HepG2 (cell line): Measurements from ENCODE around the gene AQP6. TPM values are rescaled to one million over a fixed set of nuclear protein-coding genes. Genes with fewer than 3 reads are reported as not detected.

ENCODE experiments used
- ATAC-seq: fragments of 200-7000 bp; cut with Tn5 transposase; 3 replicates; pipeline ENCODE4 v1.9.1; 2020; ENCODE audit warnings: mild to moderate bottlenecking, moderate library complexity
- BruUV-seq: library from RNA; stranded (reverse); fragments of 400-500 nt; replicated peaks from 2 replicates; lab custom pipeline; 2021; lab: Mats Ljungman, UMichigan
- CTCF ChIA-PET: fragments of 300-600 bp; formaldehyde crosslinking; extraction: SDS; loops from one replicate; lab custom pipeline; 2021; ENCODE audit warnings: low total read pairs, inconsistent platforms, low intra/inter-chr PET ratio; lab: Yijun Ruan, JAX
- POLR2A ChIA-PET: fragments of 350-600 bp; sonication (Branson Sonifier 250); formaldehyde crosslinking; loops from one replicate; lab custom pipeline; 2020; ENCODE audit warnings: antibody characterized with exemption, inconsistent platforms; lab: Yijun Ruan, JAX
- DNase-seq: peaks from one replicate; pipeline ENCODE4 v3.0.0-alpha.2; 2015; ENCODE audit warnings: low spot score
- FAIRE-seq: peaks from 3 replicates; lab custom pipeline; 2011; peaks lifted over from hg19 to GRCh38; lab: Jason Lieb, UNC
- H2AFZ ChIP-seq: one replicate; pipeline ENCODE4 v1.6.1; 2011; ENCODE audit warnings: low read length, inconsistent platforms
- H3K27ac ChIP-seq: fragments of 300-600 bp; 3 replicates; pipeline ENCODE4 v1.8.0; 2011; ENCODE audit warnings: mixed run types, mild to moderate bottlenecking, mixed read lengths, low read length, inconsistent platforms; ENCODE audit not compliant: insufficient read depth; ENCODE audit errors: extremely low read length
- H3K27me3 ChIP-seq, 2 experiments: fragments of 200-600 bp in 1 of 2; 2 replicates in 1 of 2; 3 replicates in 1 of 2; pipeline versions ENCODE4 v1.6.0 to v1.8.0; 2011; ENCODE audit warnings: low read length in 2 of 2, mild to moderate bottlenecking in 2 of 2, moderate library complexity in 2 of 2, inconsistent platforms in 1 of 2; ENCODE audit not compliant: insufficient read depth in 2 of 2, control insufficient read depth in 1 of 2
- H3K36me3 ChIP-seq, 2 experiments: fragments of 200-600 bp in 1 of 2; replicated peaks in 1 of 2; 2 replicates in 1 of 2; 3 replicates in 1 of 2; pipeline versions ENCODE4 v1.5.1 to v1.8.0; 2011; ENCODE audit warnings: low read length in 2 of 2, inconsistent platforms in 1 of 2; ENCODE audit not compliant: insufficient read depth in 2 of 2, control insufficient read depth in 1 of 2
- H3K4me1 ChIP-seq: 2 replicates; pipeline ENCODE4 v1.5.1; 2012; ENCODE audit warnings: low read length, inconsistent platforms; ENCODE audit not compliant: insufficient read depth
- H3K4me2 ChIP-seq: 2 replicates; pipeline ENCODE4 v1.6.0; 2011; ENCODE audit warnings: low read depth, low read length, inconsistent platforms
- H3K4me3 ChIP-seq, 3 experiments: fragments of 200-600 bp in 1 of 3; sonication (generic), shearing (Covaris generic) in 1 of 3; replicated peaks in 1 of 3; 2 replicates each; pipeline ENCODE4 v1.5.1; 2011 to 2016; ENCODE audit warnings: low read length in 3 of 3, inconsistent platforms in 2 of 3, low read depth in 2 of 3, mild to moderate bottlenecking in 2 of 3, control low read depth in 1 of 3, mixed read lengths in 1 of 3; ENCODE audit not compliant: insufficient read depth in 1 of 3
- H3K79me2 ChIP-seq: one replicate; pipeline ENCODE4 v1.6.1; 2011; ENCODE audit warnings: low read length, inconsistent platforms; ENCODE audit not compliant: insufficient read depth
- H3K9ac ChIP-seq: 2 replicates; pipeline ENCODE4 v1.6.0; 2011; ENCODE audit warnings: mild to moderate bottlenecking, low read depth, low read length, inconsistent platforms; ENCODE audit not compliant: insufficient read depth
- H3K9me3 ChIP-seq: 2 replicates; pipeline ENCODE4 v1.5.1; 2012; ENCODE audit warnings: mild to moderate bottlenecking, low read length
- H4K20me1 ChIP-seq: 2 replicates; pipeline ENCODE4 v1.6.0; 2011; ENCODE audit warnings: inconsistent platforms, mild to moderate bottlenecking, low read length, moderate library complexity; ENCODE audit not compliant: insufficient read depth
- CREBL2 ChIP-seq: sonication (generic); formaldehyde crosslinking; IDR thresholded peaks from 2 replicates; pipeline ENCODE4 v1.8.1; 2023; ENCODE audit warnings: missing genetic modification reagents, mild to moderate bottlenecking, borderline replicate concordance
- GABPB1 ChIP-seq: IDR thresholded peaks from 2 replicates; pipeline ENCODE4 v1.6.1; 2016; ENCODE audit warnings: mild to moderate bottlenecking, missing genetic modification reagents, moderate library complexity, missing compliant biosample characterization
- HDAC1 ChIP-seq: sonication (generic); formaldehyde crosslinking; IDR thresholded peaks from 2 replicates; pipeline ENCODE4 v1.5.1; 2020; ENCODE audit warnings: mild to moderate bottlenecking, missing genetic modification reagents
- PITX1 ChIP-seq: sonication (generic); formaldehyde crosslinking; IDR thresholded peaks from 2 replicates; pipeline ENCODE4 v1.5.1; 2020; ENCODE audit warnings: mild to moderate bottlenecking, missing genetic modification reagents
- POGZ ChIP-seq: sonication (generic); formaldehyde crosslinking; IDR thresholded peaks from 2 replicates; pipeline ENCODE4 v1.4.0; 2020; ENCODE audit warnings: mild to moderate bottlenecking, missing genetic modification reagents
- RXRA ChIP-seq: sonication (generic); formaldehyde crosslinking; IDR thresholded peaks from 2 replicates; pipeline ENCODE4 v1.5.1; 2020; ENCODE audit warnings: missing genetic modification reagents
- SCMH1 ChIP-seq: sonication (generic); formaldehyde crosslinking; IDR thresholded peaks from 2 replicates; pipeline ENCODE4 v1.9.0; 2021; ENCODE audit warnings: missing genetic modification reagents, mild to moderate bottlenecking, borderline replicate concordance
- ZNF263 ChIP-seq: sonication (generic); formaldehyde crosslinking; IDR thresholded peaks from 2 replicates; pipeline ENCODE4 v1.4.0; 2020; ENCODE audit warnings: missing genetic modification reagents
- ZNF333 ChIP-seq: sonication (generic); formaldehyde crosslinking; IDR thresholded peaks from 2 replicates; pipeline ENCODE4 v1.4.0; 2020; ENCODE audit warnings: mild to moderate bottlenecking, missing genetic modification reagents, borderline replicate concordance
- ZNF746 ChIP-seq: sonication (generic); formaldehyde crosslinking; IDR thresholded peaks from 2 replicates; pipeline ENCODE4 v1.8.0; 2022; ENCODE audit warnings: mild to moderate bottlenecking, missing genetic modification reagents
- ZNF775 ChIP-seq: sonication (generic); formaldehyde crosslinking; IDR thresholded peaks from 2 replicates; pipeline ENCODE4 v1.4.0; 2020; ENCODE audit warnings: missing genetic modification reagents, mild to moderate bottlenecking, moderate library complexity, borderline replicate concordance
- ZNF839 ChIP-seq: sonication (generic); formaldehyde crosslinking; IDR thresholded peaks from 2 replicates; pipeline ENCODE4 v1.4.0; 2020; ENCODE audit warnings: missing genetic modification reagents, mild to moderate bottlenecking, borderline replicate concordance
- ZSCAN25 ChIP-seq: sonication (generic); formaldehyde crosslinking; IDR thresholded peaks from 2 replicates; pipeline ENCODE4 v1.8.0; 2022; ENCODE audit warnings: mild to moderate bottlenecking, missing genetic modification reagents
- WGBS: methylation state at CpG from one replicate; pipeline ENCODE4 v1.1.6; 2017; ENCODE audit warnings: low lambda C conversion rate; 5-methylcytosine and 5-hydroxymethylcytosine counted together
- in situ Hi-C: cut with HindIII; loops from 2 replicates; pipeline ENCODE4 v1.10.0; 2017; ENCODE audit warnings: low pct_unique_long_range_greater_than_20kb; ENCODE audit not compliant: extremely low pct_ligation_motif_present
- intact Hi-C: fragments of 100-400 bp; cut with micrococcal nuclease; formaldehyde crosslinking; loops from one replicate; pipeline ENCODE4 v1.10.0; 2022; ENCODE audit not compliant: unreplicated experiment
- polyA plus RNA-seq, 8 experiments: library from polyadenylated mRNA; depleted of rRNA in 3 of 8; stranded (reverse) in 7 of 8; unstranded in 1 of 8; fragments of >200 nt; fragmentation: Illumina TruSeq in 4 of 8; extraction: Trizol in 4 of 8; gene quantifications; 2 replicates each; pipeline versions ENCODE4 v1.2.1 to v1.2.3, GENCODE V29; 2011 to 2016; ENCODE audit warnings: low read depth in 4 of 8, missing spikeins in 1 of 8, mixed read lengths in 1 of 8; ENCODE audit not compliant: insufficient read depth in 1 of 8
- total RNA-seq, 5 experiments: library from RNA; depleted of rRNA; stranded (reverse); fragments of >200 nt; fragmentation: Illumina TruSeq; extraction: Trizol; gene quantifications; 2 replicates each; pipeline ENCODE4 v1.2.3, GENCODE V29; 2016; ENCODE audit warnings: low read depth in 1 of 5
- TF ChIP-seq, protein P1 (sequence below): fragments of 450-650 bp; IDR thresholded peaks from 2 replicates; pipeline ENCODE4 v1.6.1; 2017; ENCODE audit warnings: mild to moderate bottlenecking
- TF ChIP-seq, protein P2 (sequence below): sonication (generic); formaldehyde crosslinking; IDR thresholded peaks from 2 replicates; pipeline ENCODE4 v1.8.0; 2022; ENCODE audit warnings: missing genetic modification reagents, mild to moderate bottlenecking, inconsistent platforms, borderline replicate concordance

Gene AQP6
- total and polyA plus RNA-seq, 2 of the 13 experiments (the other 11 are each of a cell fraction or from before 2014, with no cell fraction given): 0.32 to 1.3 TPM

DNA sequence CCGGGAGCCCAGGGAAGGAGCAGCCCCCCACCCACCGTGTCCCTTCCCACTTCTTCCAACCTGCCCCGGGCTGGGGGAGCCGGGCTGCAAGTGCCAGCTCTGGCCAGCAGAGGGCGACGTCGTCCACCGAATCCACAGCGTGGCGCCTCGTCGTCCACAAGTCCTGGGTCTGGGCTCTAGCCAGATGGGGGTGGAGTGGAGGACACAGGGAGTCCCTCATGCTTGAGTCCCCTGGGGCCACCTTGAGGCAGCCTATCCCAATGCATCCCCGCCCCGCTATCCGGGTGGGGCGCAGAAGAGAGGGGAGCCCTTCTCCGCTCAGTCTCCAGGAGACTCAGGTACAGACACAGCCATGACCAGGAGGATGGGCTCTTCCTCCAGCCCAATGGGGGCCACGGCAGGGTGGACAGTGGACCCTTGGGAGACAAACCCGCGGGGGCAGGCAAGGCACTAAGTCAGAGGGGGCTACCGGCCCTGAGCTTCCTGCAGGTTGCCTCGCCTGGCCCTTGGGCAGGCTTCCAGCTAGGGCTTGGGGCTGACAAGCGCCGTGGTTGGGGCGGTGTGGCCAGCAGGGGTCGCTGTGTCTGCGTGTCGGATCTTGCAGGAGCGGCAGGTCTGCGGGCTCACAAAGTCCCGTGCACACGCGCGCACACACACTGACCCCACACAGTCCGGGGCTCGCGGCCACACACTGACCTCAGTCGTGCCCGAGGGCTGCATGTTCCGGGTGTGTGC is 5.5 kb upstream of the AQP6 start (continued):
- TF ChIP-seq ZNF839: 0 out of 2 replicates have a peak, but pooled peaks have one; percentile 85
- no peak for TF ChIP-seq SCMH1 (CRISPR knock-in tag)
- no peak for TF ChIP-seq ZNF746 (CRISPR knock-in tag)

GRCh38 chr12:49967777-49968250 is 4.9 kb upstream of the AQP6 start:
- ChIA-PET POLR2A (interaction anchor here (0.7 to 3.0 kb wide), 3 partner anchors 12 to 200 kb away, joined by 3 to 24 read pairs (median 3); partner anchors contain the start of gene CERS5), CTCF (interaction anchor here (1.1 to 3.9 kb wide), 5 partner anchors 71 to 107 kb away, joined by 3 to 65 read pairs (median 5); partner anchors contain the start of gene ASIC1)
- no peak overlapping the region for H3K27ac ChIP-seq
- H3K9me3 ChIP-seq: no peaks in the 10 kb centered on the region
- H2AFZ ChIP-seq: no peak overlapping the region
- no peak overlapping the region for H3K9ac ChIP-seq
- no peaks in the 10 kb centered on the region for H4K20me1 ChIP-seq
- H3K27me3 ChIP-seq: peaks cover 5 to 70% of the 10 kb centered on the region in 2 experiments
- WGBS: 55% methylated on average over 6 of the region's 15 CpGs
- intact Hi-C loops (loop anchor here (1.0 kb wide), 4 partner anchors 13 to 102 kb away; no protein-coding TSS in a partner anchor), in situ Hi-C loops (no loop called here)
- H3K4me2 ChIP-seq: peak overlapping the region; percentile 91
- H3K36me3 ChIP-seq: no peaks in the 10 kb centered on the region
- DNase-seq (no peak), FAIRE-seq (no peak), ATAC-seq (peak; percentile 41)
- peak overlapping the region; percentile 33 to 69 (median 38); a peak in 5 of 6 replicates for H3K4me3 ChIP-seq
- H3K4me1 ChIP-seq: peaks cover 56% of the 10 kb centered on the region
- BruUV-seq: no TSS peak
- no peaks in the 10 kb centered on the region for H3K79me2 ChIP-seq
- TF ChIP-seq PITX1 (CRISPR knock-in tag): 0 out of 2 replicates have a peak, but pooled peaks have one; percentile 1
- TF ChIP-seq, protein P1, sequence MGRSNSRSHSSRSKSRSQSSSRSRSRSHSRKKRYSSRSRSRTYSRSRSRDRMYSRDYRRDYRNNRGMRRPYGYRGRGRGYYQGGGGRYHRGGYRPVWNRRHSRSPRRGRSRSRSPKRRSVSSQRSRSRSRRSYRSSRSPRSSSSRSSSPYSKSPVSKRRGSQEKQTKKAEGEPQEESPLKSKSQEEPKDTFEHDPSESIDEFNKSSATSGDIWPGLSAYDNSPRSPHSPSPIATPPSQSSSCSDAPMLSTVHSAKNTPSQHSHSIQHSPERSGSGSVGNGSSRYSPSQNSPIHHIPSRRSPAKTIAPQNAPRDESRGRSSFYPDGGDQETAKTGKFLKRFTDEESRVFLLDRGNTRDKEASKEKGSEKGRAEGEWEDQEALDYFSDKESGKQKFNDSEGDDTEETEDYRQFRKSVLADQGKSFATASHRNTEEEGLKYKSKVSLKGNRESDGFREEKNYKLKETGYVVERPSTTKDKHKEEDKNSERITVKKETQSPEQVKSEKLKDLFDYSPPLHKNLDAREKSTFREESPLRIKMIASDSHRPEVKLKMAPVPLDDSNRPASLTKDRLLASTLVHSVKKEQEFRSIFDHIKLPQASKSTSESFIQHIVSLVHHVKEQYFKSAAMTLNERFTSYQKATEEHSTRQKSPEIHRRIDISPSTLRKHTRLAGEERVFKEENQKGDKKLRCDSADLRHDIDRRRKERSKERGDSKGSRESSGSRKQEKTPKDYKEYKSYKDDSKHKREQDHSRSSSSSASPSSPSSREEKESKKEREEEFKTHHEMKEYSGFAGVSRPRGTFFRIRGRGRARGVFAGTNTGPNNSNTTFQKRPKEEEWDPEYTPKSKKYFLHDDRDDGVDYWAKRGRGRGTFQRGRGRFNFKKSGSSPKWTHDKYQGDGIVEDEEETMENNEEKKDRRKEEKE: no peak
- TF ChIP-seq ZNF263: peak; percentile 73; the same call in 1 of the 2 replicates
- 0 out of 2 replicates have a peak, but pooled peaks have one; percentile 21 for TF ChIP-seq ZSCAN25 (CRISPR knock-in tag)
- peak; percentile 10; the same call in 1 of the 2 replicates for TF ChIP-seq POGZ (CRISPR knock-in tag)
- 0 out of 2 replicates have a peak, but pooled peaks have one; percentile 19 for TF ChIP-seq HDAC1 (CRISPR knock-in tag)
- TF ChIP-seq, protein P2, sequence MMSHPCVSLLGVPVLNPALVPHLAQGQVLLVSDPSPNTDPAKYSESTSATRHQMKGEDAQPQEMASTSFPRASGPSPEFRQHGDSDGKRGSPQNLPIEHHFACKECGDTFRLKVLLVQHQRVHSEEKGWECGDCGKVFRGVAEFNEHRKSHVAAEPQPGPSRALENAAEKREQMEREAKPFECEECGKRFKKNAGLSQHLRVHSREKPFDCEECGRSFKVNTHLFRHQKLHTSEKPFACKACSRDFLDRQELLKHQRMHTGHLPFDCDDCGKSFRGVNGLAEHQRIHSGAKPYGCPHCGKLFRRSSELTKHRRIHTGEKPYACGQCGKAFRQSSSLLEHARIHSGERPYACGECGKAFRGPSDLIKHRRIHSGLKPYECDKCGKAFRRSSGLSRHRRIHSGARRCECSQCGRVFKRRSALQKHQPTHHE: 0 out of 2 replicates have a peak, but pooled peaks have one; percentile 4
- 0 out of 2 replicates have a peak, but pooled peaks have one; percentile 8 for TF ChIP-seq RXRA
- peak; percentile 3; the same call in 1 of the 2 replicates for TF ChIP-seq GABPB1
- peak; percentile 33; the same call in 1 of the 2 replicates for TF ChIP-seq ZNF333
- TF ChIP-seq ZNF775: no peak
- TF ChIP-seq CREBL2 (CRISPR knock-in tag): 0 out of 2 replicates have a peak, but pooled peaks have one; percentile 16
